NT2/D1 (cell line): Measurements from ENCODE around the gene HERC3.

Experiments used
- DNase-seq: peaks from one replicate; pipeline ENCODE4 v3.0.0-alpha.2; 2011; ENCODE audit warnings: low read depth, low spot score
- H3K27me3 ChIP-seq: 2 replicates; pipeline ENCODE4 v1.6.0; 2011; ENCODE audit warnings: mild to moderate bottlenecking; ENCODE audit not compliant: insufficient read length, insufficient read depth
- H3K36me3 ChIP-seq: 2 replicates; pipeline ENCODE4 v1.6.1; 2011; ENCODE audit warnings: mild to moderate bottlenecking, low read length, mixed read lengths; ENCODE audit not compliant: insufficient read depth, insufficient read length
- H3K4me1 ChIP-seq: 2 replicates; pipeline ENCODE4 v1.5.1; 2011; ENCODE audit not compliant: insufficient read depth, insufficient read length
- H3K4me3 ChIP-seq: 2 replicates; pipeline ENCODE4 v1.5.1; 2011; ENCODE audit warnings: low read depth; ENCODE audit not compliant: insufficient read length
- H3K9ac ChIP-seq: 2 replicates; pipeline ENCODE4 v1.6.0; 2011; ENCODE audit warnings: low read depth; ENCODE audit not compliant: insufficient read length
- H3K9me3 ChIP-seq: 2 replicates; pipeline ENCODE4 v1.5.1; 2011; ENCODE audit warnings: mild to moderate bottlenecking, low read length; ENCODE audit not compliant: insufficient read depth
- SUZ12 ChIP-seq: IDR thresholded peaks from 2 replicates; pipeline ENCODE4 v1.6.1; 2011; ENCODE audit not compliant: insufficient read length, insufficient read depth; ENCODE audit errors: extremely low read depth
- YY1 ChIP-seq: IDR thresholded peaks from 2 replicates; pipeline ENCODE4 v1.6.1; 2011; ENCODE audit not compliant: insufficient read length, insufficient read depth
- ZNF274 ChIP-seq: IDR thresholded peaks from 2 replicates; pipeline ENCODE4 v1.6.1; 2011; ENCODE audit warnings: mild to moderate bottlenecking, low read depth, low read length

The HERC3 gene

DNA sequence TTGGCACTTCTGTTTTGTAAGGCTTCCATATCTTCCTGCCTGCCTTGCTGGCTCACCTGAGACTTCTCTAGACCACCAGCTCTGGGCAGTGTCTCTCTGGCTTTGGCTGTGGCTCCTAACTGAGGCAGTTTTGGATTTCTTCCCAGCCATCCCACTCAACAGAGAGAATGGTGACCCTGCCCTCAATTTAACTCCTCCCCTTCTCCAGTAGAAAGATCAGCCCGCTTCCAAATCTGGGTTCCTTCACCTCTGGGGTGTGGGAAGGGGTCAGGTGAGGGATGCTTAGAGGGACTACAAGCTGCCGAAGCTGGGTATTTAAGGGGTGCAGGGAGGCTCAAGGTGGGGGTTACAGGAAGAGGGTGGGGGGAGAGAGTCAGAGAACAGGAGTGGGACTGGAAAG is 81.6 kb downstream of the HERC3 start:
- H3K36me3 ChIP-seq: no peaks in the 10 kb centered on the region
- H3K9me3 ChIP-seq: no peaks in the 10 kb centered on the region
- no peak for DNase-seq
- no peaks in the 10 kb centered on the region for H3K27me3 ChIP-seq
- H3K9ac ChIP-seq: no peak overlapping the region
- no peak overlapping the region for H3K4me3 ChIP-seq
- no peak for TF ChIP-seq YY1
- TF ChIP-seq SUZ12: no peak
- no peak for TF ChIP-seq ZNF274
- H3K4me1 ChIP-seq: no peaks in the 10 kb centered on the region

- Histone ChIP-seq H3K36me3 (no peaks in the 10 kb centered on the region), H3K4me3 (no peak overlapping the region), H3K4me1 (no peaks in the 10 kb centered on the region), H3K9me3 (no peaks in the 10 kb centered on the region), H3K27me3 (no peaks in the 10 kb centered on the region), H3K9ac (no peak overlapping the region)
- TF ChIP-seq ZNF274: no peak
- TF ChIP-seq SUZ12: no peak
- no peak for TF ChIP-seq YY1
- DNase-seq: no peak
Observed at GRCh38 chr4:88674565-88674964, 82.3 kb downstream of the HERC3 start.

DNA sequence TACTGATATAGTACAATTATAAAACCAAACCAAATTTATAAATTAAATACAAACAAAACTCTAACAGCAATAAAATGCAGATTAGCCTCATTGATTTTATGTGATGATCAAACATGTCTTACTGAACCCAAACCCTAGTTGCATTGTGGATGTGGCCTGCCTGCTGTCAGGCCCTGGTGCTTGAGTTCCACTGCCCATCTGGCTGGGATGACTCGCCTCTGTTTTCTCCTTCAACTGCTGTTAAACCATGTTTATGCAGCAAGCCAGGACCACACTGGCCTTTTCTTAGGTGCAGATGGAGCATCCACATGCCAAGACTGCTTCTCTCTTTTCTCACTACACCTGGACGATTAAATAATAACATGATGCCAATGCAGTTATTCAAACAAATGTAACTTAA is 82.7 kb downstream of the HERC3 start:
- Histone ChIP-seq H3K9me3 (no peaks in the 10 kb centered on the region), H3K27me3 (no peaks in the 10 kb centered on the region), H3K9ac (no peak overlapping the region), H3K4me1 (no peaks in the 10 kb centered on the region), H3K4me3 (no peak overlapping the region), H3K36me3 (no peaks in the 10 kb centered on the region)
- TF ChIP-seq SUZ12 (no peak), YY1 (no peak), ZNF274 (no peak)
- no peak for DNase-seq

- Histone ChIP-seq H3K9me3 (no peaks in the 10 kb centered on the region), H3K9ac (no peak overlapping the region), H3K4me3 (no peak overlapping the region), H3K36me3 (no peaks in the 10 kb centered on the region), H3K27me3 (no peaks in the 10 kb centered on the region), H3K4me1 (no peaks in the 10 kb centered on the region)
- TF ChIP-seq ZNF274 (no peak), SUZ12 (no peak), YY1 (no peak)
- DNase-seq: no peak
Observed at GRCh38 chr4:88675543-88675942, 83.3 kb downstream of the HERC3 start.

GRCh38 chr4:88681209-88681608 is 88.9 kb downstream of the HERC3 start:
- TF ChIP-seq SUZ12 (no peak), ZNF274 (no peak), YY1 (no peak)
- no peak overlapping the region for H3K9ac ChIP-seq
- no peaks in the 10 kb centered on the region for H3K36me3 ChIP-seq
- no peak overlapping the region for H3K4me3 ChIP-seq
- H3K4me1 ChIP-seq: no peaks in the 10 kb centered on the region
- no peak for DNase-seq
- no peaks in the 10 kb centered on the region for H3K27me3 ChIP-seq
- no peaks in the 10 kb centered on the region for H3K9me3 ChIP-seq

DNA sequence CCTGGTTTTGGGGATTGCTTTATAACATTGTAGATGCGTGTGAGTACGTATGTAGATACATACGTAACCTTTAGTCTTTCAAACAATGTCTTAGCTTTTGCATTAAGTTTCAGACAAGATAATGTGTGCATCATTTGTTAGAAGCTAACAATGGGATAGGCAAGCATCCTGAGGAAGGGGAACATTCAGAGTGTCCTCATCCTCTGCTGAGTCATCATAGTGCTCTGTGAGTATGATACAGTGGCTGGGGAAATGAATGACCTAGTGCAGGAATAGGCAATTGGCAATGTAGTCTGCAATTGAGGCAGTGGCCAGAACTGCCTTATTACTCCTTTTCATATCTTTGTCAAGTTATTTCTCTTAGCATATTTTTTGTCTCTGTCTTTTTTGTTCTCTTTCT is 98.1 kb downstream of the HERC3 start:
- no peak overlapping the region for H3K4me3 ChIP-seq
- no peak for TF ChIP-seq SUZ12
- TF ChIP-seq YY1: no peak
- TF ChIP-seq ZNF274: no peak
- no peaks in the 10 kb centered on the region for H3K4me1 ChIP-seq
- no peak overlapping the region for H3K9ac ChIP-seq
- no peaks in the 10 kb centered on the region for H3K36me3 ChIP-seq
- no peaks in the 10 kb centered on the region for H3K9me3 ChIP-seq
- no peaks in the 10 kb centered on the region for H3K27me3 ChIP-seq
- no peak for DNase-seq

GRCh38 chr4:88693792-88694191 is 101.5 kb downstream of the HERC3 start:
- no peak overlapping the region for H3K4me3 ChIP-seq
- H3K36me3 ChIP-seq: no peaks in the 10 kb centered on the region
- no peak overlapping the region for H3K9ac ChIP-seq
- H3K4me1 ChIP-seq: no peaks in the 10 kb centered on the region
- no peak for TF ChIP-seq ZNF274
- TF ChIP-seq YY1: no peak
- TF ChIP-seq SUZ12: no peak
- H3K27me3 ChIP-seq: peaks cover 21% of the 10 kb centered on the region
- DNase-seq: no peak
- no peaks in the 10 kb centered on the region for H3K9me3 ChIP-seq

DNA sequence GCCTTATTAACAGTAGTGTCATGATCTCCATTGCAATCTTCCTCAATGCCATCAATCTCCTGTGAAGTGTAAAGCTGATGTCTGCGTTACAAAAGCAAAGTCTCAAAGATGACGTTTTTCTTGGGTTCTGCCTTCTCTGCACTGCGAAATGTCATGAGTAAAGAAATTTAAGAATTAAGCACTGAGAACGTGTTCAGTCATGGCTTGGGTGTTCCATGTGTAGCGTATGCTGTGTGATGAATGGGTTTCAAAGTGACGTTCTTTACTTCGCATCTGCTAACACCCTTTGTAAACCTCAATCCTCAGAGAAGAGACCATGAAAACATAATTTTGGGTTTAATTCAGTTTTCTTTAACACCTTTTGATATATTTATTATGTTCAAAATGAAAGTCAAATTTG is 104.3 kb downstream of the HERC3 start:
- H3K4me3 ChIP-seq: no peak overlapping the region
- peaks cover 21% of the 10 kb centered on the region for H3K27me3 ChIP-seq
- no peak for DNase-seq
- no peaks in the 10 kb centered on the region for H3K4me1 ChIP-seq
- H3K9ac ChIP-seq: no peak overlapping the region
- no peaks in the 10 kb centered on the region for H3K36me3 ChIP-seq
- no peaks in the 10 kb centered on the region for H3K9me3 ChIP-seq
- TF ChIP-seq ZNF274 (no peak), YY1 (no peak), SUZ12 (no peak)
